ENCODE data around the gene USP7.
"Not testable (repeated sequence)": the region's sequence is repeated elsewhere in the genome, so short reads cannot be mapped to it uniquely, and the experiment has no call there.

The USP7 gene

DNA sequence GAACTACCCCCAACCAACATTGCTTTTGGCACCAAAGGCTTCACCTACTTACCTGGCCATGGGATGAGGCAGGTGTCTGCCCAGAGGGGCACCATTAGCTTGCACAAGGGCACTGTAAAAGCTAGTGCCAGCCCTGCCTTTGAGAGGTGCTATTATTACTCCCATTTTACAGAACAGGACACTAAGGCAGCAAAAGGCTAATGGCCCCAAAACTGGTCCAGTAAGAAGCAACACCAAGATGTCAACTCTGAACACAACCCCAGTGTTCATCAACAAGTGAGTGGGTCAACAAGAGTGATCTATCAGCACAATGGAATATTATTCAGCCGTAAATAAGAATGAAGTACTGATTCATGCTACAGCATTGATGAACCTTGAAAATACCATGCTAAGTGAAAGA is 7.7 kb upstream of the USP7 start:
- no peak for DNase-seq

DNA sequence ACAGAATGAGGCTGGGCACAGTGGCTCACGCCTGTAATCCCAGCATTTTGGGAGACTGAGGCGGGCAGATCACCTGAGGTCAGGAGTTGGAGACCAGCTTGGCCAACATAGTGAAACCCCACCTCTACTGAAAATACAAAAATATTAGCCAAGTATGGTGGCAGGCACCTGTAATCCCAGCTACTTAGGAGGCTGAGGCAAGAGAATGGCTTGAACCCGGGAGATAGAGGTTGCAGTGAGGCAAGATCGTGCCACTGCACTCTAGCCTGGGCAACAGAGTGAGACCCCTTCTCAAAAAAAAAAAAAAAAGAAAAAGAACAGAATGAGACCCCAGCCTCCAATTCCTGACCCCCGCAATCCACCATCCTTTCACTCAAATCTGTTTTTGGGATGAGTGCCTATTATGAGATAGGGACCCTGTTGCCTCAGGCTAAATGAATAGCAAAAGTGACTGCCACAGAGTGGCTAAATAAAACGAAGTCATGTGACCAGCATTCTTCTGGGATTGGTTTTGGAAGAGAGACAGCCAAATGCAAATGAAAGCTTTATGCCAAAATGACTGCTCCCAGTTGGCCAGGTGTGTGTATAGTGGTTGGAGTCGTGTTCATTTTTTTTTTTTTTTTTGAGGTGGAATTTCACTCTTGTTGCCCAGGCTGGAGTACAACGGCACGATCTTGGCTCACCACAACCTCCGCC is 5.6 kb upstream of the USP7 start:
- DNase-seq, result not testable (repeated sequence)

DNA sequence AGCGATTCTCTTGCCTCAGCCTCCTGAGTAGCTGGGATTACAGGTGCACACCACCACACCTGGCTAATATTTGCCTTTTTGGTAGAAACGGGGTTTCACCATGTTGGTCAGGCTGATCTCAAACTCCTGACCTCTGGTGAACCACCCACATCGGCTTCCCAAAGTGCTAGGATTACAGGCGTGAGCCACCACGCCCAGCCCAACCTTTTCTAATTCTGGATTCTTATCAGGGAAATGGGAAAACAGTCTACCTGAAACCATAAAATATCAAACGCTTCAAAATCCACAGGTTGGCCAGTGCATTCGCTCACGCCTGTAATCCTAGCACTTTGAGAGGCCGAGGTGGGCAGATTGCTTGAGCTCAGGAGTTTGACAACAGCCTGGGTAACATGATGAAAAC is 4.3 kb upstream of the USP7 start:
- DNase-seq, result not testable (repeated sequence)

DNA sequence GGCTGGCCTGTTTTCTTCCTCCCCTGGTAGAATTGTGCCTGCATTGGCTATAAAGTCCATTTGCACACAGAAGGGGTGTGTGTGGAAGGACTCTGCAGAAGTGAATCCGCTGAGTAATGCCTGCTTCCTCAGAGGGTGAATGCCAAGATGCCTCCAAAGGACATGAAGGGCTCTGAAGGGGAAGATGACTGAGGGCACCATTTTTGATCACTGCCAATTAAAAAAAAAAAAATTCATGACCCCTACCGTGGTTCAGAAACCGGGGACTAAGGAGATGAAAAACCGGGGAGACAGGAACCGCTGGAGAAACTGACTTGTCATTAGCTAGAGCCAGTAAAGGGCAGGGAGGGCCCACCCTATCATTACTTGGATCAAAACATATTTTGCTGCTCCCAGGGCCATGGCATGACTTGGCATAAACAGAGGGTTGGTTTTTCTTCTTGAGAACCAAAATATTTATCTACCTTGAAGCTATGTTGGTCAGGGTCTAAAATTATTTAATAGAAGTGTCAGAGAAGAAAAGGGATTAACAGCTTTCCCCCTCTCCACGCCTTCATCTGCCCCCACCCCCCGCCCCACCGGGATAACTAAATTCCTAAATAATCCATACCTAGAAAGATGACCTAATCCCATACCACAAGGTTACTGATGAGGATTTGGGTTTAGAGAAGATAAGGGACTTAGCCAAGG is 3.6 kb upstream of the USP7 start:
- no peak for DNase-seq

DNA sequence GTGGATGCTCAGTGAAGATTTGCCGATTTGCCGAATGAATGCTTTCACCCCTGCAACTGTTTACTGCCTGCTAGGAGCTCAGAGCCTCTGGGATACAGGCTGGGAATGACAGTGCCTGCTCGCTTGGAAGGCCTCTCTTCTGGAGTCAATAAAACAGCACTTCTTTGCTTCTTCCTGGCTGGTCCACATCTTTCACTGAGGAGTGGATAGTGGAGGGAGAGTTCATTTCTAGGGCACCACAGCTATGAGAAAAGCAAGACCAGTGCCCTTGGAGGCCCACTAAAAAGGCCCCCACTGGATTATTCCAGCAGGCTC is 3.1 kb upstream of the USP7 start:
- DNase-seq, result no peak

DNA sequence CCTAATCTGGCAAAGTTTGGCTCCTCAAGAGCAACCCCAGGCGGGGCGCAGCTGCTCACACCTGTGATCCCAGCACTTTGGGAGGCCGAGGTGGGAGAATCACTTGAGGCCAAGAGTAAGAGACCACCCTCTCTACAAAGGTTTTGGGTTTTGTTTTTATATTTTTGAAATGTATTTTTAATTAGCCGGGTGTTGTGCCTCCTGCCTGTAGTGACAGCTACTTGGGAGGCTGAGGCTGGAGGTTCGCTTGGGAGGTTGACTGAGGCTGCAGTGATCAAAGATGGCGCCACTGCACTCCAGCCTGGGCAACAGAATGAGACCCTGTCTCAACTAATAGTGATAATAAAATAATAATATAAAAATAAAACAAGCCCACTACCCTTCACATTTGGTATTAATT is 756 bp upstream of the USP7 start:
- DNase-seq, result no peak

DNA sequence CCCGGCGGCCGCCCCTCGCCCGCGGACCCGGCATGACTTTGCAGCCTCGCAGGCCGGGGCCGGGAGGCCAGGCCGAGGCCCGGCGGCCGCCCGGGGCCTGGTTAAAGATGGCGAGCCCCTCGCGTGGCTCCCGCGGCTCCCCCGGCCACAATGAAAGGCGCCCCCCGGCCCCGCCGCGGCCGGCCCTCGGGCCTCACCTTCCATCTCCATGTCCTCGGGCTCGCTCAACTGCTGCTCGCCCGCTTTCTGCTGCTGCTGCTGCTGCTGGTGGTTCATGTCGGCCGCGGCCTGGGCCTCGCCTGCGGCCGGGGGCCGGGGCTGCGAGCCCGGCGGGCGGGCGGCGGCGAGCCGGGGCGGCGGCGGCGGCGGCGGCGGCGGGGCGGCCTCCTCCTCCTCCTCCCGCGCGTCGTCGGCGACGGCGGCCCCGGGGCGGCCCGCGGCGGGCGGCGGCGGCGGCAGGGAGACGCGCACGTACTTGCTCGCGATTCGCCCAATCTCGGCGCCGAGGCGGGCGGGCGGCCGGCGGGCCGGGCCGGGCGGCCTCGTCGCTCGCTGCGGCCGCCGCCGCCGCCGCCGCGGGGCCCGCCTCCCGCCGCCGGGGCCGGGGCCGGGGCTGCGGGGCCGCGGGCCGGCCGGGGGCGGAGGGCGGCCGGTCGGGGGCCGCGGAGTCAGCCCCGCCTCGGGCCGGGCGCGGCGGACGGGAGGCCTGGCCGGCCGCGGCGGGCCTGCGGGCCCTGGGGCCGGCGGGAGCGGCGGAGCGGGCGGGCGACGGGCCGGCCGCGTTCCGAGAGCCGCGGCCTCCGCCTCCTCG is 491 bp downstream of the USP7 start:
- peak; percentile 19 for DNase-seq

DNA sequence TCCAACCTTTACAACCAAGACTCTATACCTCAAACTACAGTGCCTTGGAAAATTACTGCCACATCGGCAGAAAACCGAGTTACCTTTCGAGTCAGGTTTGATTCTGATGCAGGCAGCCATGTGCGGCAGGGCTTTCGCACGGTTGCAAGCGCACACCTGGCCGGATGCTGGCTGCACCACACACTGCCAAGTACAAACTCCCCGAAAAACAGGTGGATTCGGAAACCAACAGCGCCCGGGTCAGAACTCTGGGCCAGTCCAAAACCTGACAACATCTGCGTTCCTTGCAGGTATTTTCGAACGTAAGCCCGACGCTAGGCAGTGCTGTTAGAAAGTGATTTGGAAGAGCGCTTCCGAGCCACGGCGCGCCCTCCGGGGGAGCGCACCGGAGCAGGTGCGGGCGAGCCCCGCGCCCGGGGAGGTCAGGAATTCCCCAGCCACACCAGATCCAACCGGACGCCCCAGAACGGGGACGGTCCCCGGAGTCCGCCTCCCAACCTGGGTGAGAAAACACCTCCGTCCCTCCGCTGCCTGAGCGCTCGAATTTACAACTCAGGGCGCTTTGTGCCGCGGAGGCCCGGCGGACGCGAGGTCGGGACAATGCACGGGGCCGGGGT is 1.2 kb downstream of the USP7 start:
- DNase-seq, result peak; percentile 66

DNA sequence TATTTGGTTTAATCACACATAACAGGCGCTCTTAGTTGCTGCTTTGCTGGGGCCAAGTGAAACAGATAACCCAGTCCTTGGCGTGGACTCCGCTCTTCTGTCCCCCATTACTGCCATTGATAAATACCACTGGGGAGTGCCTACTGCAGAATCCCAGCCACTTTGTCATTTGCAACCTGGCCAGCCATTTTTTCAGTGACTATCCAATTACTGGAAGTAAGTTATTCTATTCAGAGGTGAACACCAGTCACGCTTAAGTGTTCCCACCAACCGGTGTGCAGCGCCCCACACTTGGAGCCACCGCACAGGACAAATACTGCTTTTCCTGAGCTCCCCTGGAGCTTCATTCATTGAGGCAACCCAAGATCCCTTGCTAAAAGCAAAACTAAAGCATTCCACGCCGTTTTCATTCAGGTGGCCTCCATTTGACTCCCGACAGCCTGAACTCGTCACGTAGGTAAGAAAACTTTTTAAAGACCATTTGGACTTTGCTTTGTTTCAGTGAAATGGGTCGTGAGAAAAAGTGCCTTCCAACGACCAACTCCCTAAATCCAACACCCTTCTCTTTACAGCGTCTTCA is 1.8 kb downstream of the USP7 start:
- no peak for DNase-seq

DNA sequence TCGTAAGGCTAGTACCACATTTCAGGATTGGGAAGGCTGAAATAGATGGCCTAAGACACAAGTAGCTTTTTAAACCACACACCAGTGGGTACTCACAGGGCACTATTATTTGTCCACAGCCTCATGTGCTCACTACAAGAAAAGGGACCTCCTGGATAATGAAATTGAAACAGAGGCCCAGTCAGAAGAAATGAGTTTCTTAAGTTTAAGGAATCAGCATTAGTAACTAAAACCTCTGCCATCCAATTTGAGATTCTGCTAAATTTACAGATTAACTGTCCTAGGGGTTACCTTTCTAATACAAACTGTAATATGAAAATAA is 3.0 kb downstream of the USP7 start:
- no peak for DNase-seq

DNA sequence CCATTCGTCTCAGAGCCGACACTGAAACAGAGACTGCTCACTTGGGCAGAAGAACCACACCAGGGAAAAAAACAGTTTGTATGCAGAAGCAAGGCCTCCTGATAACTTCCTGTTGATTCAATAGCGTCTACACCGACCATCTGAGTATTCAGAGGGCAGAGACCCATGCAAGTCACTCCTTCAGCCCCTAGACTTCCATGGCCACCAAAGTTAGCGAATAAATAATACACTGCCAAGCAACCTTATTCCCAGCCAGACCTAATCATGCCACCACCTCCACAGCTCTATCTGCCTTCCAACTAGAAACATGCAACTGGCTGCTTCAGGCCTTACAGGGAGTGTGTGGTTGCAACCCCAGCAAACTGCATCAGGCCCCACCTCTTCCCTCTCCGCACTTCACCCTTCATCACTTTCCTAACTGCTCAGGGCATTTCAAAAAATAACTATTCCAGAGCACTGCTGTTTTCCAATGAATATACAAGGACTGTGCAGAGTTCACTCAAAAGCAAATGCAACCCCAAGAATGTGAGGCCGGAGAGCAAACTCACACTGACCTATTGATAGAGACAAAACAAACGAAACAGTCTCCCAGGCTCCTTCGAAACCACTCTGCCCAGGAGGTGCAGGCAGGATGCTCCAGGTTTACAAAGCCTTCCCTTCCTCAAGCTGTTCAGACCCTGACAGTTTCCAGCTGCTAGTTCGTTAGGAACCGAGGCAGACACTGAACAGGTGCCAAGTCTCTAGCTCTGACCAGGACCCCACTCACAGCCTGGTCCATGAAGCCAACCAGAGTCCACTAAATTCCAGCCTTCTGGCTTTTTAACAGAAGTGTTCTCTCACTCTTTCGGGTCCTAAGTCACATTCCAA is 3.6 kb downstream of the USP7 start:
- DNase-seq, result peak; percentile 36

DNA sequence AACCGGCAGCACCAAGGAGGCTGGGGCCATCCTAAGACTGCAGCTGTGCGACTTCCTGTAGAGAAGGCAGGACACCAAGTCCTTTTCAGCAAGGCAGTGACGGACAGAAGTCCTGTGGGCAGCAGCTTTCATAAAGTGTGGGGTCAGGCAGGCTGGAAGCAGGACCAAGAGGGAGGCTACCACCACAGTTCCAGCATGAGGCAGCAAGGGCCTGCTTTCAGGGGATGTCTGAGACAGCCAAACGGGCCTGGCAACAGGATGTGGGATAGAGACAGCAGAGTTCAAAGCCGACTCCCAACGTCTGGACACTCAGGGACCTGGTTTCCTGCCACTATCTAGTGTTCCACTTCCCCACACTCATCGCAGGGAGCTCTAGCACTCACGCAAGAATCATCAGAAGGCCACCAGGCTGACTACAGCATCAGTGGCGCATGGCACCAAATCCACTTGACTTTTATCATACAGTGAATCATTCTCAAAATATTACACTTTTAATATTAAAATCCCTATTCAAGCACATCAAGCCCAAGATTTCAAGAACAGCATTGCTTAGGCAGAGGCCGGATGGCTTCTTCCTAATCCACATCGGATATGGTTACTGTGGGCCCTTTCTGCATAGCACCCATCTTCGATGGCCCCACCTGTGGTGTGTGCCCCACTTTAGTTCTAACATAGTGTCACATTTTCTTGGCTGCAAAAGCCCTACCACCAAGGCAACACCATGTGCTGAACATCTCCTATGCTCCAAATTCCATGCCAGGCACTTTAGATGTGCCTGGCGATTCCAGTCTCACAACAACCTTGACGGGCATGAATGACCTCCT is 5.2 kb downstream of the USP7 start:
- DNase-seq, result peak; percentile 32

DNA sequence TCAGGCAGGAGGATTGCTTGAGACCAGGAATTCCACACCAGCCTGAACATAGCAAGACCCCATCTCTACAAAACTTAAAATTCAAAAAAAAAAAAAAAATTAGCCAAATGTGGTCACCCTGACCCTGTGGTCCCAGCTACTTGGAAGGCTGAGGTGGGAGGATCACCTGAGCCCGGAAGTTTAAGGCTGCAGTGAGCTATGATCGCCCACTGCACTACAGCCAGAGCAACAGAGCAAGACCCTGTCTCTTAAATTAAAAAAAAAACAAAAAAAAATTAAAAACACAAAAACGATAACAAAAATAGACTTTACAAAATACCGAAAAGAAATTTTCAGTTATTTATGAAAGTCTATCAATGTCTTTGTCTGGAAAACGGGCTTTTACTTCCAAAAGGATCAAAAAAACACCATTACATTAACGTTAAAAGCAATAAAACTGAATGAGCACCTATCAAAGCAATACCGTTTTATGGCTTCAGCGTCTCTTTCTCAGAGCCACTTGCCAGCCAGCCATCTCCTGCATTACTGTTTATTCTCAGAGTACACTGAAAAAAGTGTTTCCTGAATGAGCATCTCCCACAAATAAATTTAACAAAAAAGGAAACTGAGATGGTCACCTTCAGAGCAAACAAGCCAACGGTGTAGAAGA is 6.1 kb downstream of the USP7 start:
- no peak for DNase-seq

DNA sequence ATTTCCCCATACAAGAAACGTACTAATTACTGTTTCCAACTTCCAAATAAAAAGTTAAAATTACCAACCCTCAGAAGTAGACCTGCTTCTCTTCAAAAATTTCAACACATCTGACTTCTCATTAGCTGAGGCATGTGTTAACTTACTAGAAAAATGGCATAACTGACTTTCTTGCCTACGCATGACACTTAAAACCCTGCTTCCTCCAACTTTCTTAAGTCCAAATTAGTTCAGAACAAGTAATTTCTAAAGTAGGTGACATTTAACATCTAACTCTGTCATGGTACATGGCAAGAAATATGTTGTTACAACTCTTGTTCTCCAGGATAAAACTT is 6.7 kb downstream of the USP7 start:
- no peak for DNase-seq

DNA sequence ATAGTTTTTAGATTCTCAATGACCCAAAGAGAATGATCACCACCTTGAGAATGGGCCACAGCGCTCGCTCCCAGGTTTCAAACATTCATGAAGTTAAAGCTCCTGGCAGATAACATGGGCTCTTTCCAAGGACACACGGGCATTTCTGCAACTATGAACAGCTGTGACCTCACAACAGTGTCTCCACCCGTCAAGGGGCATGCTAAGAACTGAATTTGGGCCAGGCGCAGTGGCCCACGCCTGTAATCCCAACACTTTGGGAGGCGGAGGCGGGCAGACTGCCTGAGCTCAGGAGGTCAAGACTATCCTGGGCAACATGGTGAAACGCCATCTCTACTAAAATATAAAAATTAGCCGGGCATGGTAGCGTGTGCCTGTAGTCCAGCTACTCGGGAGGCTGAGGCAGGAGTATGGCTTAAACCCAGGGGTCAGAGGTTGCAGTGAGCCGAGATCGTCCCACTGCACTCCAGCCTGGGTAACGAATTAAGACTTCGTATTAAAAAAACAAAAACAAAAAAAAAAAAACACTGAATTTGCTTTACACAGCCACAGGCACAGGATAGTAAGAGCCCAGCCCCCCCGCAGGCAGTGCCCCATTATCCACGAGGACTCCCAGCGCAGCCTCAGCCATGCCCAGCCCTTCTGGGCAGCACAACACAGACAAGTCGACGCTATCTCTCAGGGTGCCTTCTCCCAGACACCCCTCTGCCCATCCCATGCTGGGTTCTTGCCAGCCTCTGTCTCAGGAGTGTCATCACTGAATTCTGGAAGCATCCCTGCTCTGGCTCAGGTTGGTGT is 7.2 kb downstream of the USP7 start:
- DNase-seq, result no peak

DNA sequence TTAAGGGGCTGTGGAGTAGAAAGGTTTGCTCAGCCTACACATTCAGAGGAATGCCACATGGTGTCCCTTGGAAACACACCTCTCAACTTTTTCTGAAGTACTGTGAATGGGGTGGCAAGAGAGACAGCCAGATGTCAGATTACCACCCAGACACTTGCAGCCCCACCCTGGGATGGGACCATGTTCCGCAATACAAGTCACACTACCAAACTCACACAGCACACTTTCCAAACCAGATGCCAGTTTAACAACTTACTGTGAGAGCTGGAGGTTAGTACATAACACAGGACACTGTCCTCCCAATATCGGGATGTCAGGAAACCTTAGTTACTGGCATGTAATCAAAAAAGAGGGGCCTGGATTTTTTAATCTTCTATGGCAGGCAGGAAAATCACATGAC is 7.9 kb downstream of the USP7 start:
- DNase-seq, result no peak

DNA sequence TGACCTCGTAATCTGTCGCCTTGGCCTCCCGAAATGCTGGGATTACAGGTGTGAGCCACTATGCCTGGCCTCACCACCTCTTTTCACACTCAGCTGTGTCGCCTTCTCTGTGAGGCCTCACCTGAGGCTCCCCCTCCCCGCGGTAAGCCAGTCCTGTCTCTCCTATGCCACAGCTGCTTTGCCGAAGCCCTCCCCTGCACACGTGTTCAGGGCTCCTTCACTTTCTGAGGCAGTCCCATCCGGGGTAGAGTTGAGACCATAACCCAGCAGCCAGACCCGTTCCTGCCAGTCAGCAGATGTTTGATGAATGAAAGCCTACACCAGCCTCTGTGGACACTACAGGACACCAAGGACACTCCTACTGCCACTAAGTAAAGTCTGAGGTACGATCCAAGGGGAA is 10.6 kb downstream of the USP7 start:
- DNase-seq, result no peak

DNA sequence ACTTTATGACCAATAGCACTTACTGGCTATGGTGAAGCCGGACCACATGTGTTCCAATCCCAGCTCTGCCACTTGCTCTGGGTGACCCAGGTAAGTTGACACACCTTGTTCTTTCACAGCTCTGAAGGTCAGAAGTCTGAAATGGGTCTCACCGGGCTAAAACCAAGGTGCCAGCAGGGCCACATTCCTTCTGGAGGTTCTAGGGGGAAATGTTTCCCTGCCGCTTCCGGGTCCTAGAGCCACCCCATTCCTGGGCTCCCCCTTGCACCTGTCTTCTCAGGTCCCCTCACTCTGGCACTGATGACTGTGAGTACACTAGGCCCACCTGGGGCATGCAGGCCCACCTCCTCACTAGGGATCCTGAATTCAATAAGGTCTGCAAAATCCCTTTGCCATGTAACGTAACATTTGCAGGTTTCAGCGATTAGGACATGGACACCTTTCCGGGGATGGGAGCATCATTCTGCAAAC is 11.4 kb downstream of the USP7 start:
- DNase-seq, result no peak

DNA sequence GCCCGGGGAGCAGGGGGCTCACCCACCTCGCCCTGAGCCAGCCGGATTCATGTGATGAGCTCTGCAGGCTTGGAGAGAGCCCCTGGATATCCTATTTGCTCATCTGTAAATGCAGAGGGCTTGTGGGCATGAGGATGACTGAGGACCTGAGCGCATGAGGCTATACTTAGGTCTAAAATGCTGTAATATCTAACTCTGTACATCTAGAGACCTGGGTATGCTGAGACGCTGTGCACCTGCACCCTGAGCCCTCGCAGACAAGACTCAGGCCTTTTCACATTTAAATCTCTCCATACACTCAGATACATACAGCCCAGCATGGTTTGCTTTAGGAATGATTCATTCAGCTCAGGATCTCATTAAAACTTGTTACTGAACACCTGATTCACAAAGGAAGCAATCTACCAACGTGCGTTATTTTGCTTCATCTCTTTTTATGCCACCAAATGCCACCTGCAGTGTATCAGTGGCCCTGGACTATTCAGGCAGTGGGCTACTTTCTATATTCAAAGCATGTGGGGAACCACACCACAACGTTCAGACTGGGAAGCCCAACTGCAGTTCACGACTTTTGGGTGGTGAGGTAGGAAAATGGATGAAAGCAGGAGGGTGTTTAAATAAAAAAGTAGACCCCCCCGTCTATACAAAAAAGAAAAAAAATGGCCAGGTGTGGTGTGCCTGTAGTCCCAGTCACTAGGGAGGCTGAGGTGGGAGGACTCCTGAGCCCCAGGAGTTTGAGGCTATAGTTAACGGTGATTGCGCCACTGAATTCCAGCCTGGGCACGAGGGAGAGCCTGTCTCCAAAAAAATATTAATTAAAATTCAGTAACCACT is 12.0 kb downstream of the USP7 start:
- no peak for DNase-seq

Data from CD4-positive, alpha-beta T cell treated with Interleukin-10 for 1 hour (primary cell).